Effector memory CD4-positive, alpha-beta T cell (primary cell): ENCODE results near the gene PHF3.

Source experiments
- DNase-seq, 3 donors: peaks; one replicate each; pipeline ENCODE4 v3.0.0-alpha.2; 2020
- H3K27ac ChIP-seq: 2 replicates; pipeline ENCODE4 v1.7.0; 2013; ENCODE audit warnings: mild to moderate bottlenecking, low read length, moderate library complexity; ENCODE audit not compliant: insufficient read depth, poor library complexity, severe bottlenecking
- H3K27me3 ChIP-seq: replicated peaks from 2 replicates; pipeline ENCODE4 v1.7.0; 2013; ENCODE audit warnings: mild to moderate bottlenecking, low read length; ENCODE audit not compliant: insufficient read depth, control insufficient read depth, poor library complexity, severe bottlenecking
- H3K36me3 ChIP-seq: 2 replicates; pipeline ENCODE4 v1.7.0; 2013; ENCODE audit warnings: mild to moderate bottlenecking, low read length, moderate library complexity; ENCODE audit not compliant: control insufficient read depth, insufficient read depth
- H3K4me1 ChIP-seq: 2 replicates; pipeline ENCODE4 v1.7.0; 2013; ENCODE audit warnings: low read length, mild to moderate bottlenecking; ENCODE audit not compliant: control insufficient read depth, insufficient read depth, poor library complexity, severe bottlenecking
- H3K4me3 ChIP-seq: 2 replicates; pipeline ENCODE4 v1.7.0; 2013; ENCODE audit warnings: low read length, low read depth, mild to moderate bottlenecking; ENCODE audit not compliant: insufficient read depth, poor library complexity, severe bottlenecking
- H3K9me3 ChIP-seq: 2 replicates; pipeline ENCODE4 v1.7.0; 2013; ENCODE audit warnings: mild to moderate bottlenecking, low read length, moderate library complexity; ENCODE audit not compliant: control insufficient read depth

PHF3 gene

GRCh38 chr6:63757826-63758225, 122.2 kb downstream of the PHF3 start:
- Histone ChIP-seq H3K27me3 (no peaks in the 10 kb centered on the region), H3K4me3 (no peak overlapping the region), H3K4me1 (no peaks in the 10 kb centered on the region), H3K36me3 (no peaks in the 10 kb centered on the region), H3K9me3 (no peaks in the 10 kb centered on the region), H3K27ac (no peak overlapping the region)
- DNase-seq: no peak

- Histone ChIP-seq H3K4me1 (no peaks in the 10 kb centered on the region), H3K27ac (no peak overlapping the region), H3K27me3 (no peaks in the 10 kb centered on the region), H3K9me3 (no peaks in the 10 kb centered on the region), H3K4me3 (no peak overlapping the region), H3K36me3 (no peaks in the 10 kb centered on the region)
- DNase-seq: no peak
These were observed 124.1 kb downstream of the PHF3 start for GRCh38 chr6:63759605-63760105.

- Histone ChIP-seq H3K9me3 (no peaks in the 10 kb centered on the region), H3K4me1 (no peaks in the 10 kb centered on the region)
These were observed 124.6 kb downstream of the PHF3 start for GRCh38 chr6:63760199-63760598.

GRCh38 chr6:63764318-63764916, 128.8 kb downstream of the PHF3 start:
- H3K36me3 ChIP-seq: no peaks in the 10 kb centered on the region
- no peak for DNase-seq
- H3K4me3 ChIP-seq: no peak overlapping the region
- H3K27ac ChIP-seq: no peak overlapping the region
- H3K4me1 ChIP-seq: no peaks in the 10 kb centered on the region
- H3K9me3 ChIP-seq: no peaks in the 10 kb centered on the region
- no peaks in the 10 kb centered on the region for H3K27me3 ChIP-seq

More at GRCh38 chr6:63760199-63760598, 124.6 kb downstream of the PHF3 start:
- Histone ChIP-seq H3K27me3 (no peaks in the 10 kb centered on the region), H3K36me3 (no peaks in the 10 kb centered on the region), H3K4me3 (no peak overlapping the region), H3K27ac (no peak overlapping the region)
- DNase-seq: no peak
